ENCODE data around the gene RHOT2. TPM values are rescaled to one million over a fixed set of nuclear protein-coding genes. Genes with fewer than 3 reads are reported as not detected.

RHOT2 gene
- polyA plus RNA-seq, 3 donors from 2014 or later = 36.8 to 53.3 (median 43.0) TPM

GRCh38 chr16:661184-661821, 6.6 kb upstream of the RHOT2 start:
- DNase-seq = no peak
- H3K4me1 Mint-ChIP-seq = peaks cover 0 to 10% of the 10 kb centered on the region in 2 donors
- H3K27ac Mint-ChIP-seq = peak overlapping the region in 3 of 6 donors; percentile 34 to 64 (median 40)
- H3K27me3 Mint-ChIP-seq (ENCODE audit: low read depth in 3 of 3) = no peaks in the 10 kb centered on the region
- peak overlapping the region in 4 of 5 donors; percentile 8 to 30 (median 17) for H3K4me3 Mint-ChIP-seq
- no peaks in the 10 kb centered on the region for H3K9me3 Mint-ChIP-seq
- no peaks in the 10 kb centered on the region for H3K36me3 Mint-ChIP-seq

GRCh38 chr16:662095-662494, 5.8 kb upstream of the RHOT2 start:
- Mint-ChIP-seq H3K36me3 (no peaks in the 10 kb centered on the region), H3K27me3 (ENCODE audit: low read depth in 3 of 3) (no peaks in the 10 kb centered on the region), H3K4me1 (peaks cover 0 to 10% of the 10 kb centered on the region in 2 donors), H3K9me3 (no peaks in the 10 kb centered on the region), H3K4me3 (no peak overlapping the region), H3K27ac (no peak overlapping the region)
- DNase-seq = no peak

GRCh38 chr16:662597-662996, 5.3 kb upstream of the RHOT2 start:
- DNase-seq = no peak
- Mint-ChIP-seq H3K27me3 (ENCODE audit: low read depth in 3 of 3) (peaks cover 0 to under 1% (median 0%) of the 10 kb centered on the region in 3 donors), H3K4me1 (peaks cover 2 to 13% of the 10 kb centered on the region in 2 donors), H3K9me3 (no peaks in the 10 kb centered on the region), H3K4me3 (no peak overlapping the region), H3K27ac (no peak overlapping the region), H3K36me3 (no peaks in the 10 kb centered on the region)

- Mint-ChIP-seq H3K36me3 (no peaks in the 10 kb centered on the region), H3K9me3 (no peaks in the 10 kb centered on the region), H3K27ac (no peak overlapping the region), H3K4me1 (peaks cover 6 to 15% of the 10 kb centered on the region in 2 donors), H3K4me3 (no peak overlapping the region), H3K27me3 (ENCODE audit: low read depth in 3 of 3) (peaks cover 1 to 3% (median 2%) of the 10 kb centered on the region in 3 donors)
- no peak for DNase-seq
Observed at GRCh38 chr16:666572-666971, 1.4 kb upstream of the RHOT2 start.

GRCh38 chr16:667113-667779, 686 bp upstream of the RHOT2 start:
- H3K9me3 Mint-ChIP-seq = no peaks in the 10 kb centered on the region
- no peak for DNase-seq
- peak overlapping the region; percentile 61 to 82 (median 76) for H3K4me3 Mint-ChIP-seq
- H3K36me3 Mint-ChIP-seq = no peaks in the 10 kb centered on the region
- peaks cover 1 to 3% (median 2%) of the 10 kb centered on the region in 3 donors for H3K27me3 Mint-ChIP-seq (ENCODE audit: low read depth in 3 of 3)
- H3K27ac Mint-ChIP-seq = peak overlapping the region; percentile 81 to 95 (median 88)
- peaks cover 6 to 15% of the 10 kb centered on the region in 2 donors for H3K4me1 Mint-ChIP-seq

- no peak for DNase-seq
- H3K27ac Mint-ChIP-seq = peak overlapping the region in 3 of 6 donors; percentile 34 to 70 (median 62)
- H3K4me1 Mint-ChIP-seq = peaks cover 6 to 11% of the 10 kb centered on the region in 2 donors
- H3K9me3 Mint-ChIP-seq = no peaks in the 10 kb centered on the region
- no peaks in the 10 kb centered on the region for H3K36me3 Mint-ChIP-seq
- H3K27me3 Mint-ChIP-seq (ENCODE audit: low read depth in 3 of 3) = peaks cover 1 to 3% (median 2%) of the 10 kb centered on the region in 3 donors
- peak overlapping the region; percentile 58 to 80 (median 69) for H3K4me3 Mint-ChIP-seq
Observed at GRCh38 chr16:668519-669171, 713 bp downstream of the RHOT2 start.

GRCh38 chr16:669666-670065, 1.7 kb downstream of the RHOT2 start:
- Mint-ChIP-seq H3K4me3 (peak overlapping the region; percentile 5 to 80 (median 53)), H3K9me3 (no peaks in the 10 kb centered on the region), H3K36me3 (no peaks in the 10 kb centered on the region), H3K27me3 (ENCODE audit: low read depth in 3 of 3) (peaks cover 1 to 3% (median 2%) of the 10 kb centered on the region in 3 donors), H3K4me1 (peaks cover 6 to 11% of the 10 kb centered on the region in 2 donors), H3K27ac (peak overlapping the region in 1 of 6 donors; percentile 75)
- no peak for DNase-seq

GRCh38 chr16:670485-671352, 2.8 kb downstream of the RHOT2 start:
- Mint-ChIP-seq H3K27ac (peak overlapping the region in 1 of 6 donors; percentile 62), H3K4me1 (peaks cover 6 to 15% of the 10 kb centered on the region in 2 donors), H3K9me3 (no peaks in the 10 kb centered on the region), H3K27me3 (ENCODE audit: low read depth in 3 of 3) (peaks cover 2 to 6% (median 4%) of the 10 kb centered on the region in 3 donors), H3K36me3 (no peaks in the 10 kb centered on the region), H3K4me3 (peak overlapping the region; percentile 18 to 63 (median 53))
- no peak for DNase-seq

GRCh38 chr16:671353-672131, 3.6 kb downstream of the RHOT2 start:
- Mint-ChIP-seq H3K4me1 (peaks cover 6 to 15% of the 10 kb centered on the region in 2 donors), H3K4me3 (no peak overlapping the region), H3K9me3 (no peaks in the 10 kb centered on the region), H3K36me3 (no peaks in the 10 kb centered on the region), H3K27me3 (ENCODE audit: low read depth in 3 of 3) (peaks cover 2 to 6% (median 4%) of the 10 kb centered on the region in 3 donors), H3K27ac (no peak overlapping the region)
- DNase-seq = no peak

GRCh38 chr16:672371-672770, 4.4 kb downstream of the RHOT2 start:
- Mint-ChIP-seq H3K4me1 (peaks cover 5 to 15% of the 10 kb centered on the region in 2 donors), H3K4me3 (no peak overlapping the region), H3K36me3 (no peaks in the 10 kb centered on the region), H3K27ac (no peak overlapping the region), H3K9me3 (no peaks in the 10 kb centered on the region), H3K27me3 (ENCODE audit: low read depth in 3 of 3) (peaks cover 2 to 8% (median 4%) of the 10 kb centered on the region in 3 donors)
- DNase-seq = no peak

- Mint-ChIP-seq H3K36me3 (no peaks in the 10 kb centered on the region), H3K4me3 (no peak overlapping the region), H3K27me3 (ENCODE audit: low read depth in 3 of 3) (peaks cover 0 to 8% (median 3%) of the 10 kb centered on the region in 3 donors), H3K4me1 (peaks cover under 1 to 10% of the 10 kb centered on the region in 2 donors), H3K9me3 (no peaks in the 10 kb centered on the region), H3K27ac (no peak overlapping the region)
- no peak for DNase-seq
Observed at GRCh38 chr16:672851-673250, 4.9 kb downstream of the RHOT2 start.

GRCh38 chr16:673399-673991, 5.6 kb downstream of the RHOT2 start:
- Mint-ChIP-seq H3K4me3 (no peak overlapping the region), H3K36me3 (no peaks in the 10 kb centered on the region), H3K27ac (no peak overlapping the region)

More at GRCh38 chr16:673399-673991, 5.6 kb downstream of the RHOT2 start:
- Mint-ChIP-seq H3K4me1 (peaks cover 0 to 10% of the 10 kb centered on the region in 2 donors), H3K27me3 (ENCODE audit: low read depth in 3 of 3) (peaks cover 0 to 6% (median 3%) of the 10 kb centered on the region in 3 donors), H3K9me3 (no peaks in the 10 kb centered on the region)
- no peak for DNase-seq
